ENCODE results near the gene COL4A6.

The COL4A6 gene

GRCh38 chrX:108165383-108166111 is 272.7 kb downstream of the COL4A6 start:
- Histone ChIP-seq H3K27ac (ENCODE audit: low read depth, low read length) (no peak overlapping the region), H3K9ac (ENCODE audit: low read length) (no peak overlapping the region), H3F3A (ENCODE audit: insufficient read depth) (no peaks in the 10 kb centered on the region), H3K79me2 (ENCODE audit: insufficient read depth, low read length) (no peaks in the 10 kb centered on the region), H2AFZ (ENCODE audit: low read depth, low read length, severe bottlenecking) (no peak overlapping the region), H3K4me3 (ENCODE audit: insufficient read depth, low read length, poor library complexity, severe bottlenecking) (no peak overlapping the region), H3K4me2 (ENCODE audit: low read depth, low read length, poor library complexity, severe bottlenecking) (no peak overlapping the region), H3K36me3 (ENCODE audit: low read length) (no peaks in the 10 kb centered on the region), H3K9me2 (replicated peaks; ENCODE audit: insufficient read depth, low read length) (no peaks in the 10 kb centered on the region), H3K9me3 (ENCODE audit: insufficient read depth, low read length) (no peaks in the 10 kb centered on the region), H3K27me3 (ENCODE audit: low read length) (no peaks in the 10 kb centered on the region), H4K20me1 (ENCODE audit: low read depth, low read length) (no peaks in the 10 kb centered on the region)
- no peak for TF ChIP-seq EZH2phosphoT487 (conservative IDR thresholded peaks at IDR 0.05; ENCODE audit: low read length)

DNA sequence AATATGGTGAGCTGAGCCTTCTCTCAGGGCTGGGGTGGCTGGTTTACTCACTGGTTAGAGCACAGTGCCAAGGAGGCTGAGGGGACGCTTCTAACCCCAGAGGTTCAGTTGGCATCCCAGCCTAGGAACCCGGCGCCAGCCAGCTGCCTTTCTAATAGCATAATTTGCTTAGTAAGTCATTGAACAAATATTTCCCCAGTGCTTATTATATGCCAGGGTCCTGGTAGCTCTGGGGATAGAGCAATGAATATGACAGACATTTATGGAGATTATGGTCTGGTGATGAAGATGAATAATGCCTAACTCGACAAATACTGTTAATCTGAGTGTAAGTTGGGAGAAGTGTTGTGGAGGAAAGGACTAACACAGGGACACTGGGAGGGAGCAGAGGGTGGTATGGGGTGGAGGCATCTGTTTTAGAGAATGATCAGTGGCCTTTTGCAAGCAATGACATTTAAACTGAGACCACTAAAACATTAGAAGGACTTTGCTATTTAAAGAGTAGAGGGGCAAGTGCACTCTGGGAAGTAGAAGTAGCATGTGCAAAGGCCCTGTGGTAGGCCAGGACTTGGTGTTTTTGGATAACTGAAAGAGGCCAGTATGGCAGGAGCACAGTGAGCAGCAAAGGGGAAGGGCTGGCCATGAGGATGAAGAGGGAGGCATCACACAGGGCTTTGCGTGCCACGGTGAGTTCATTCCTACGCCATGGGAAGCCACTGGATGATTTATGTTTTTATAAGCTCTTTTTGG is 274.7 kb downstream of the COL4A6 start:
- H3K4me3 ChIP-seq (ENCODE audit: insufficient read depth, low read length, poor library complexity, severe bottlenecking), result no peak overlapping the region
- H3K79me2 ChIP-seq (ENCODE audit: insufficient read depth, low read length), result no peaks in the 10 kb centered on the region
- no peaks in the 10 kb centered on the region for H3K36me3 ChIP-seq (ENCODE audit: low read length)
- H3K9me3 ChIP-seq (ENCODE audit: insufficient read depth, low read length), result no peaks in the 10 kb centered on the region
- no peak overlapping the region for H3K4me2 ChIP-seq (ENCODE audit: low read depth, low read length, poor library complexity, severe bottlenecking)
- no peaks in the 10 kb centered on the region for H3K9me2 ChIP-seq (replicated peaks; ENCODE audit: insufficient read depth, low read length)
- H3K27me3 ChIP-seq (ENCODE audit: low read length), result no peaks in the 10 kb centered on the region
- no peak overlapping the region for H3K9ac ChIP-seq (ENCODE audit: low read length)
- H3F3A ChIP-seq (ENCODE audit: insufficient read depth), result no peaks in the 10 kb centered on the region
- TF ChIP-seq, protein P1, sequence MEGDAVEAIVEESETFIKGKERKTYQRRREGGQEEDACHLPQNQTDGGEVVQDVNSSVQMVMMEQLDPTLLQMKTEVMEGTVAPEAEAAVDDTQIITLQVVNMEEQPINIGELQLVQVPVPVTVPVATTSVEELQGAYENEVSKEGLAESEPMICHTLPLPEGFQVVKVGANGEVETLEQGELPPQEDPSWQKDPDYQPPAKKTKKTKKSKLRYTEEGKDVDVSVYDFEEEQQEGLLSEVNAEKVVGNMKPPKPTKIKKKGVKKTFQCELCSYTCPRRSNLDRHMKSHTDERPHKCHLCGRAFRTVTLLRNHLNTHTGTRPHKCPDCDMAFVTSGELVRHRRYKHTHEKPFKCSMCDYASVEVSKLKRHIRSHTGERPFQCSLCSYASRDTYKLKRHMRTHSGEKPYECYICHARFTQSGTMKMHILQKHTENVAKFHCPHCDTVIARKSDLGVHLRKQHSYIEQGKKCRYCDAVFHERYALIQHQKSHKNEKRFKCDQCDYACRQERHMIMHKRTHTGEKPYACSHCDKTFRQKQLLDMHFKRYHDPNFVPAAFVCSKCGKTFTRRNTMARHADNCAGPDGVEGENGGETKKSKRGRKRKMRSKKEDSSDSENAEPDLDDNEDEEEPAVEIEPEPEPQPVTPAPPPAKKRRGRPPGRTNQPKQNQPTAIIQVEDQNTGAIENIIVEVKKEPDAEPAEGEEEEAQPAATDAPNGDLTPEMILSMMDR (IDR thresholded peaks at IDR 0.05; ENCODE audit: insufficient read depth, low read length, poor library complexity, severe bottlenecking), result no peak
- no peak for TF ChIP-seq EZH2phosphoT487 (conservative IDR thresholded peaks at IDR 0.05; ENCODE audit: low read length)
- H2AFZ ChIP-seq (ENCODE audit: low read depth, low read length, severe bottlenecking), result no peak overlapping the region
- H3K27ac ChIP-seq (ENCODE audit: low read depth, low read length), result no peak overlapping the region
- H4K20me1 ChIP-seq (ENCODE audit: low read depth, low read length), result no peaks in the 10 kb centered on the region

- Histone ChIP-seq H3K27ac (ENCODE audit: low read depth, low read length) (no peak overlapping the region), H3K27me3 (ENCODE audit: low read length) (no peaks in the 10 kb centered on the region), H3K4me3 (ENCODE audit: insufficient read depth, low read length, poor library complexity, severe bottlenecking) (no peak overlapping the region), H3K79me2 (ENCODE audit: insufficient read depth, low read length) (no peaks in the 10 kb centered on the region), H3K4me2 (ENCODE audit: low read depth, low read length, poor library complexity, severe bottlenecking) (no peak overlapping the region), H3K9me3 (ENCODE audit: insufficient read depth, low read length) (no peaks in the 10 kb centered on the region), H3K36me3 (ENCODE audit: low read length) (no peaks in the 10 kb centered on the region), H3F3A (ENCODE audit: insufficient read depth) (no peaks in the 10 kb centered on the region), H4K20me1 (ENCODE audit: low read depth, low read length) (no peaks in the 10 kb centered on the region), H2AFZ (ENCODE audit: low read depth, low read length, severe bottlenecking) (no peak overlapping the region), H3K9me2 (replicated peaks; ENCODE audit: insufficient read depth, low read length) (no peaks in the 10 kb centered on the region), H3K9ac (ENCODE audit: low read length) (no peak overlapping the region)
- no peak for TF ChIP-seq EZH2phosphoT487 (conservative IDR thresholded peaks at IDR 0.05; ENCODE audit: low read length)
- TF ChIP-seq, protein P1 (IDR thresholded peaks at IDR 0.05; ENCODE audit: insufficient read depth, low read length, poor library complexity, severe bottlenecking), result no peak
Measured at GRCh38 chrX:108162265-108162664, 276.0 kb downstream of the COL4A6 start.

DNA sequence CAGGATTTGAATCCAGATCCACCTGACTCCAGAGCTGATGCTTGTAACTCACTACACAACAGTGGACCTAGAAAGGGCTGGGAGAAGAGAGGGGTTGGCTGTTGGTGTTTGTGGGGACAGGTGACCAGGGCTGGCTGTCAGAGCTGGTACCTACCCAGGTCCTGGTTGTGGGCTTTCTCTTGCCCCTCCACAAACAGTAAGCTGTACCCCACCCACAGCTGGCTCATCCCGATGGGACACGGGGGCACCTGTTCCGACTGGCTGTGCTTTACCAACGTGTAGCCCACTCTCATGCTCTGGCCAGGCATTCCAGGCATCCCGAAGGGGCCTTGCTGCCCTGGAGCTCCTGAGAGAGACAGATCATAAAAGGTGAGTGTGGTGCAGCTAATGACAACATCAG is 277.9 kb downstream of the COL4A6 start:
- Histone ChIP-seq H3F3A (ENCODE audit: insufficient read depth) (no peaks in the 10 kb centered on the region), H3K4me2 (ENCODE audit: low read depth, low read length, poor library complexity, severe bottlenecking) (no peak overlapping the region), H3K36me3 (ENCODE audit: low read length) (no peaks in the 10 kb centered on the region), H3K27me3 (ENCODE audit: low read length) (no peaks in the 10 kb centered on the region), H2AFZ (ENCODE audit: low read depth, low read length, severe bottlenecking) (no peak overlapping the region), H3K9me2 (replicated peaks; ENCODE audit: insufficient read depth, low read length) (no peaks in the 10 kb centered on the region), H3K9me3 (ENCODE audit: insufficient read depth, low read length) (no peaks in the 10 kb centered on the region), H4K20me1 (ENCODE audit: low read depth, low read length) (no peaks in the 10 kb centered on the region), H3K4me3 (ENCODE audit: insufficient read depth, low read length, poor library complexity, severe bottlenecking) (no peak overlapping the region), H3K9ac (ENCODE audit: low read length) (no peak overlapping the region), H3K27ac (ENCODE audit: low read depth, low read length) (no peak overlapping the region), H3K79me2 (ENCODE audit: insufficient read depth, low read length) (no peaks in the 10 kb centered on the region)
- TF ChIP-seq EZH2phosphoT487 (conservative IDR thresholded peaks at IDR 0.05; ENCODE audit: low read length), result no peak
- TF ChIP-seq, protein P1 (IDR thresholded peaks at IDR 0.05; ENCODE audit: insufficient read depth, low read length, poor library complexity, severe bottlenecking), result no peak
